Measurements from ENCODE around the gene RBM15.

DNA sequence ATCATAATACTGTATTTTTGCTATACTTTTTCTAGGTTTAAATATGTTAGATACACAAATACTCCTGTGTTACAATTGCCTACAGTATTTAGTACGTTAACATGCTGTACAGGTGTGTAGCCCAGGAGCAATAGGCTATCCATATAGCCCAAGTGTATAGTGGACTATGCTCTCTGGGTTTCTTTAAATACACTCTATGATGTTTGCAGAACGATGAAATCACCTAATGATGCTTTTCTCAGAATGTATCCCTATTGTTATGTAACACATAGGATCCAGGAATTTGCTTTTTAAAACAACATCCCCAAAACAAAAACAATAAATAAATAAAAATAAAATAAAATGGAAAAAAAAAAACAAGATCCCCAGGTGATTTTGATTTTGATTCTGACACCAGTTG is 18.1 kb upstream of the RBM15 start:
- TF ChIP-seq, protein P1, sequence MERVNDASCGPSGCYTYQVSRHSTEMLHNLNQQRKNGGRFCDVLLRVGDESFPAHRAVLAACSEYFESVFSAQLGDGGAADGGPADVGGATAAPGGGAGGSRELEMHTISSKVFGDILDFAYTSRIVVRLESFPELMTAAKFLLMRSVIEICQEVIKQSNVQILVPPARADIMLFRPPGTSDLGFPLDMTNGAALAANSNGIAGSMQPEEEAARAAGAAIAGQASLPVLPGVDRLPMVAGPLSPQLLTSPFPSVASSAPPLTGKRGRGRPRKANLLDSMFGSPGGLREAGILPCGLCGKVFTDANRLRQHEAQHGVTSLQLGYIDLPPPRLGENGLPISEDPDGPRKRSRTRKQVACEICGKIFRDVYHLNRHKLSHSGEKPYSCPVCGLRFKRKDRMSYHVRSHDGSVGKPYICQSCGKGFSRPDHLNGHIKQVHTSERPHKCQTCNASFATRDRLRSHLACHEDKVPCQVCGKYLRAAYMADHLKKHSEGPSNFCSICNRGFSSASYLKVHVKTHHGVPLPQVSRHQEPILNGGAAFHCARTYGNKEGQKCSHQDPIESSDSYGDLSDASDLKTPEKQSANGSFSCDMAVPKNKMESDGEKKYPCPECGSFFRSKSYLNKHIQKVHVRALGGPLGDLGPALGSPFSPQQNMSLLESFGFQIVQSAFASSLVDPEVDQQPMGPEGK (CRISPR knock-in tag; IDR thresholded peaks at IDR 0.05; ENCODE audit: borderline replicate concordance) = no peak
- TF ChIP-seq BACH2 (CRISPR knock-in tag; IDR thresholded peaks at IDR 0.05; ENCODE audit: borderline replicate concordance) (no peak), TCF4 (CRISPR knock-in tag; IDR thresholded peaks at IDR 0.05; ENCODE audit: borderline replicate concordance) (no peak), ZNF565 (CRISPR knock-in tag; conservative IDR thresholded peaks at IDR 0.05; ENCODE audit: low read depth) (no peak), ZFP3 (CRISPR knock-in tag; IDR thresholded peaks at IDR 0.05) (no peak), GLIS3 (CRISPR knock-in tag; IDR thresholded peaks at IDR 0.05) (no peak), PPARA (CRISPR knock-in tag; IDR thresholded peaks at IDR 0.05; ENCODE audit: borderline replicate concordance) (no peak), CSDC2 (CRISPR knock-in tag; IDR thresholded peaks at IDR 0.05) (no peak)
- TF ChIP-seq, protein P2, sequence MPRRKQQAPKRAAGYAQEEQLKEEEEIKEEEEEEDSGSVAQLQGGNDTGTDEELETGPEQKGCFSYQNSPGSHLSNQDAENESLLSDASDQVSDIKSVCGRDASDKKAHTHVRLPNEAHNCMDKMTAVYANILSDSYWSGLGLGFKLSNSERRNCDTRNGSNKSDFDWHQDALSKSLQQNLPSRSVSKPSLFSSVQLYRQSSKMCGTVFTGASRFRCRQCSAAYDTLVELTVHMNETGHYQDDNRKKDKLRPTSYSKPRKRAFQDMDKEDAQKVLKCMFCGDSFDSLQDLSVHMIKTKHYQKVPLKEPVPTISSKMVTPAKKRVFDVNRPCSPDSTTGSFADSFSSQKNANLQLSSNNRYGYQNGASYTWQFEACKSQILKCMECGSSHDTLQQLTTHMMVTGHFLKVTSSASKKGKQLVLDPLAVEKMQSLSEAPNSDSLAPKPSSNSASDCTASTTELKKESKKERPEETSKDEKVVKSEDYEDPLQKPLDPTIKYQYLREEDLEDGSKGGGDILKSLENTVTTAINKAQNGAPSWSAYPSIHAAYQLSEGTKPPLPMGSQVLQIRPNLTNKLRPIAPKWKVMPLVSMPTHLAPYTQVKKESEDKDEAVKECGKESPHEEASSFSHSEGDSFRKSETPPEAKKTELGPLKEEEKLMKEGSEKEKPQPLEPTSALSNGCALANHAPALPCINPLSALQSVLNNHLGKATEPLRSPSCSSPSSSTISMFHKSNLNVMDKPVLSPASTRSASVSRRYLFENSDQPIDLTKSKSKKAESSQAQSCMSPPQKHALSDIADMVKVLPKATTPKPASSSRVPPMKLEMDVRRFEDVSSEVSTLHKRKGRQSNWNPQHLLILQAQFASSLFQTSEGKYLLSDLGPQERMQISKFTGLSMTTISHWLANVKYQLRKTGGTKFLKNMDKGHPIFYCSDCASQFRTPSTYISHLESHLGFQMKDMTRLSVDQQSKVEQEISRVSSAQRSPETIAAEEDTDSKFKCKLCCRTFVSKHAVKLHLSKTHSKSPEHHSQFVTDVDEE (CRISPR knock-in tag; IDR thresholded peaks at IDR 0.05) = no peak
- TF ChIP-seq, protein P3, sequence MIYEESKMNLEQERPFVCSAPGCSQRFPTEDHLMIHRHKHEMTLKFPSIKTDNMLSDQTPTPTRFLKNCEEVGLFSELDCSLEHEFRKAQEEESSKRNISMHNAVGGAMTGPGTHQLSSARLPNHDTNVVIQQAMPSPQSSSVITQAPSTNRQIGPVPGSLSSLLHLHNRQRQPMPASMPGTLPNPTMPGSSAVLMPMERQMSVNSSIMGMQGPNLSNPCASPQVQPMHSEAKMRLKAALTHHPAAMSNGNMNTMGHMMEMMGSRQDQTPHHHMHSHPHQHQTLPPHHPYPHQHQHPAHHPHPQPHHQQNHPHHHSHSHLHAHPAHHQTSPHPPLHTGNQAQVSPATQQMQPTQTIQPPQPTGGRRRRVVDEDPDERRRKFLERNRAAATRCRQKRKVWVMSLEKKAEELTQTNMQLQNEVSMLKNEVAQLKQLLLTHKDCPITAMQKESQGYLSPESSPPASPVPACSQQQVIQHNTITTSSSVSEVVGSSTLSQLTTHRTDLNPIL (CRISPR knock-in tag; IDR thresholded peaks at IDR 0.05; ENCODE audit: low read depth) = no peak
- TF ChIP-seq, protein P4, sequence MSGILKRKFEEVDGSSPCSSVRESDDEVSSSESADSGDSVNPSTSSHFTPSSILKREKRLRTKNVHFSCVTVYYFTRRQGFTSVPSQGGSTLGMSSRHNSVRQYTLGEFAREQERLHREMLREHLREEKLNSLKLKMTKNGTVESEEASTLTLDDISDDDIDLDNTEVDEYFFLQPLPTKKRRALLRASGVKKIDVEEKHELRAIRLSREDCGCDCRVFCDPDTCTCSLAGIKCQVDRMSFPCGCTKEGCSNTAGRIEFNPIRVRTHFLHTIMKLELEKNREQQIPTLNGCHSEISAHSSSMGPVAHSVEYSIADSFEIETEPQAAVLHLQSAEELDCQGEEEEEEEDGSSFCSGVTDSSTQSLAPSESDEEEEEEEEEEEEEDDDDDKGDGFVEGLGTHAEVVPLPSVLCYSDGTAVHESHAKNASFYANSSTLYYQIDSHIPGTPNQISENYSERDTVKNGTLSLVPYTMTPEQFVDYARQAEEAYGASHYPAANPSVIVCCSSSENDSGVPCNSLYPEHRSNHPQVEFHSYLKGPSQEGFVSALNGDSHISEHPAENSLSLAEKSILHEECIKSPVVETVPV (CRISPR knock-in tag; IDR thresholded peaks at IDR 0.05) = no peak
- TF ChIP-seq, protein P5, sequence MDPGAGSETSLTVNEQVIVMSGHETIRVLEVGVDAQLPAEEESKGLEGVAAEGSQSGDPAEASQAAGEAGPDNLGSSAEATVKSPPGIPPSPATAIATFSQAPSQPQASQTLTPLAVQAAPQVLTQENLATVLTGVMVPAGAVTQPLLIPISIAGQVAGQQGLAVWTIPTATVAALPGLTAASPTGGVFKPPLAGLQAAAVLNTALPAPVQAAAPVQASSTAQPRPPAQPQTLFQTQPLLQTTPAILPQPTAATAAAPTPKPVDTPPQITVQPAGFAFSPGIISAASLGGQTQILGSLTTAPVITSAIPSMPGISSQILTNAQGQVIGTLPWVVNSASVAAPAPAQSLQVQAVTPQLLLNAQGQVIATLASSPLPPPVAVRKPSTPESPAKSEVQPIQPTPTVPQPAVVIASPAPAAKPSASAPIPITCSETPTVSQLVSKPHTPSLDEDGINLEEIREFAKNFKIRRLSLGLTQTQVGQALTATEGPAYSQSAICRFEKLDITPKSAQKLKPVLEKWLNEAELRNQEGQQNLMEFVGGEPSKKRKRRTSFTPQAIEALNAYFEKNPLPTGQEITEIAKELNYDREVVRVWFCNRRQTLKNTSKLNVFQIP (CRISPR knock-in tag; IDR thresholded peaks at IDR 0.05; ENCODE audit: borderline replicate concordance, low read depth) = no peak

Measured in SK-N-SH treated with all-trans-retinoic acid at 6 μM for 48 hours (cell line).